Left lung (tissue), 10 donors: Measurements from ENCODE around the gene ARL10. TPM values are rescaled to one million over a fixed set of nuclear protein-coding genes. Genes with fewer than 3 reads are reported as not detected.
"Not testable (repeated sequence)": the region's sequence is repeated elsewhere in the genome, so short reads cannot be mapped to it uniquely, and the experiment has no call there.

ENCODE experiments used
- ATAC-seq: fragments of 200-7000 bp; cut with Tn5 transposase; one replicate; pipeline ENCODE4 v1.9.1; 2020; ENCODE audit warnings: moderate library complexity
- DNase-seq, 4 donors: peaks; one replicate each; pipeline ENCODE4 v3.0.0-alpha.2; 2013 to 2020
- H3K27ac ChIP-seq, 2 donors: fragments of 200-600 bp; sonication (generic) in 1 of 2; one replicate each; pipeline versions ENCODE4 v1.5.0 to v1.8.0; 2020 to 2021
- H3K27me3 ChIP-seq, 2 donors: fragments of 200-600 bp; sonication (generic) in 1 of 2; one replicate each; pipeline versions ENCODE4 v1.5.0 to v1.8.0; 2020 to 2021
- H3K36me3 ChIP-seq, 2 donors: fragments of 200-600 bp; sonication (generic) in 1 of 2; one replicate each; pipeline versions ENCODE4 v1.5.0 to v1.8.0; 2020 to 2021
- H3K4me1 ChIP-seq, 2 donors: fragments of 200-600 bp; one replicate each; pipeline ENCODE4 v1.8.0; 2021
- H3K4me3 ChIP-seq, 2 donors: fragments of 200-600 bp; sonication (generic) in 1 of 2; one replicate each; pipeline versions ENCODE4 v1.5.0 to v1.8.0; 2020 to 2021; ENCODE audit warnings: mild to moderate bottlenecking in 1 of 2
- H3K9me3 ChIP-seq, 2 donors: fragments of 200-600 bp; sonication (generic) in 1 of 2; one replicate each; pipeline versions ENCODE4 v1.5.0 to v1.8.0; 2020 to 2021
- intact Hi-C, 2 donors: fragments of 100-400 bp; cut with DNase I; formaldehyde crosslinking; loops; one replicate each; pipeline versions ENCODE4 v1.11.2 to v1.14.2; 2022
- polyA plus RNA-seq, 6 donors: library from polyadenylated mRNA; unstranded; fragments of 120-200 nt; gene quantifications; one replicate each; pipeline ENCODE4 v1.2.1, GENCODE V29; 2013; ENCODE audit not compliant: insufficient read length in 6 of 6
- total RNA-seq, 2 donors: library from RNA; stranded (reverse); fragmentation: NEBNext Ultra II Directional; extraction: Animal tissue kit (Norgen Biotek cat#: 25700); gene quantifications; one replicate each; pipeline ENCODE4 v1.2.1, GENCODE V29; 2021
- TF ChIP-seq, protein P1 (sequence below), 2 donors: fragments of 200-600 bp; sonication (generic) in 1 of 2; IDR thresholded peaks; one replicate each; pipeline versions ENCODE4 v1.5.0 to v1.8.0; 2021; ENCODE audit warnings: antibody characterized with exemption in 2 of 2
- donor health status: DM: no; HTN: yes; CAD: no.
- donor health status: DM: no; HTN: no; CAD: no.

Gene ARL10
- total and polyA plus RNA-seq, 8 donors: 6.0 to 20.1 (median 18.2) TPM

DNA sequence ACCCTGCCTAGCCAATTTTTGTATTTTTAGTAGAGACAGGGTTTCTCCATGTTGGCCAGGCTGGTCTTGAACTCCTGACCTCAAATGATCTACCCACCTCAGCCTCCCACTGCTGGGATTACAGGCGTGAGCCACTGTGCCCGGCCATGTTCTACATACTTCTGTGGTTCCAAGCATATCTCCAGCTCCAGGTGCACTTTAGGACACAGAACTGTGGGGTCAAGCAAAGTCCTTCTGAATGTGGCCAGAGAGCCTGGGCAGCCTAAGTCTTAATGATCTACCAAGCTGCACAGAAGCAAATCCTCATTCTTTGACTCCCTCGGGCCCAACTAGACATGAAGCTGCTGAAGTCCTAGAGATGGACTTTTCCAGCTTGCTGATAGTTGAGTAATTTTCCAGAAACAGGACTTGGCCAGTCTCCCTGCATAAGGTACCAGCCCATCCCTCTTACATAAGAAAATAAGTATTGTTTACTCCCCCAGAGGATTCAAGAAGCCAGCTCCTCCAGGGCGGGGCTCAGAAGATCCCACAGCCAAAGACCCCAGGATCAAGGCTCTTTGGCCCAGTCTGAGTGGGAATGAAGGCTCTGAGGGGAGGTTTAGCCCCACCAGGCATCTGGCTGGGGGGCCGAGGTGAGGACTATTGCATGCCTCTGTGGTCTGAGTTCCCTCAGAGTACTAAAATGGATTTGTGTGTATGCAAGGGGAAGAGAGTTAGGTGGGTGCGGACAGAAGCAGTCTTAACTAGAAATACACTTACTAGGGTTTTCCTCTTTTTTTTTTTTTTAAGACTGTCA lies 42.4 kb downstream of the ARL10 start:
- Histone ChIP-seq H3K27me3 (no peaks in the 10 kb centered on the region), H3K36me3 (peaks cover 0 to 67% of the 10 kb centered on the region in 2 donors), H3K27ac (no peak overlapping the region), H3K9me3 (no peaks in the 10 kb centered on the region), H3K4me3 (no peak overlapping the region), H3K4me1 (peaks cover 2 to 18% of the 10 kb centered on the region in 2 donors)
- intact Hi-C loops: no loop called here
- ATAC-seq (no peak), DNase-seq (no peak)
- TF ChIP-seq, protein P1, sequence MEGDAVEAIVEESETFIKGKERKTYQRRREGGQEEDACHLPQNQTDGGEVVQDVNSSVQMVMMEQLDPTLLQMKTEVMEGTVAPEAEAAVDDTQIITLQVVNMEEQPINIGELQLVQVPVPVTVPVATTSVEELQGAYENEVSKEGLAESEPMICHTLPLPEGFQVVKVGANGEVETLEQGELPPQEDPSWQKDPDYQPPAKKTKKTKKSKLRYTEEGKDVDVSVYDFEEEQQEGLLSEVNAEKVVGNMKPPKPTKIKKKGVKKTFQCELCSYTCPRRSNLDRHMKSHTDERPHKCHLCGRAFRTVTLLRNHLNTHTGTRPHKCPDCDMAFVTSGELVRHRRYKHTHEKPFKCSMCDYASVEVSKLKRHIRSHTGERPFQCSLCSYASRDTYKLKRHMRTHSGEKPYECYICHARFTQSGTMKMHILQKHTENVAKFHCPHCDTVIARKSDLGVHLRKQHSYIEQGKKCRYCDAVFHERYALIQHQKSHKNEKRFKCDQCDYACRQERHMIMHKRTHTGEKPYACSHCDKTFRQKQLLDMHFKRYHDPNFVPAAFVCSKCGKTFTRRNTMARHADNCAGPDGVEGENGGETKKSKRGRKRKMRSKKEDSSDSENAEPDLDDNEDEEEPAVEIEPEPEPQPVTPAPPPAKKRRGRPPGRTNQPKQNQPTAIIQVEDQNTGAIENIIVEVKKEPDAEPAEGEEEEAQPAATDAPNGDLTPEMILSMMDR (IDR thresholded peaks at IDR 0.05): no peak

DNA sequence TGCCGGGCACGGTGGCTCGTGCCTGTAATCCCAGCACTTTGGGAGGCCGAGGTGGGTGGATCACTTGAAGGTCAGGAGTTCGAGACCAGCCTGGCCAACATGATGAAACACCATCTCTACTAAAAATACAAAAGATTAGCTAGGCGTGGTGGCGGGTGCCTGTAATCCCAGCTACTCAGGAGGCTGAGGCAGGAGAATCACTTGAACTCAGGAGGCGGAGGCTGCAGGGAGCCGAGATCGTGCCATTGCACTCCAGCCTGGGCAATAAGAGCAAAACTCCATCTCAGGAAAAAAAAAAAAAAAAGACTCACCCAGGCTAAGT lies 42.9 kb downstream of the ARL10 start:
- H3K27ac ChIP-seq, DNase-seq, H3K9me3 ChIP-seq, H3K27me3 ChIP-seq, H3K4me3 ChIP-seq, ATAC-seq, intact Hi-C loops: not testable (repeated sequence)
- Histone ChIP-seq H3K4me1 (peaks cover 2 to 24% of the 10 kb centered on the region in 2 donors), H3K36me3 (peaks cover 0 to 67% of the 10 kb centered on the region in 2 donors)

DNA sequence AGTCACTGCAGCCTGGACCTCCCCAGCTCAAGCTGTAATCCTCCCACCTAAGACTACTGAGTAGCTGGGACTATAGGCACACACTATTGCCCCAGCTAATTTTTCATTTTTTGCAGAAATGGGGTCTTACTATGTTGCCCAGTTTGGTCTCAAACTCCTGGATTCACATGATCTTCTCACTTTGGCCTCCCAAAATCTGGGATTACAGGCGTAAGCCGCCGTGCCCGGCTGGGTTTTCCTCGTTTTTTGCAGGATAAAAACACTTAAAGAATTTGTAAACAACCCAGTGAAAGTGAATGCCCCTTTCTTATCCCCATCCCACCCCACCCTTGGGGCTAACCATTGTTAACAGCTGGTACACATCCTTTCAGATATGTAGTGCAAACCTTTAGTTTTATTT lies 43.3 kb downstream of the ARL10 start:
- Histone ChIP-seq H3K36me3 (peaks cover 0 to 65% of the 10 kb centered on the region in 2 donors), H3K27ac (no peak overlapping the region), H3K9me3 (no peaks in the 10 kb centered on the region), H3K27me3 (no peaks in the 10 kb centered on the region), H3K4me3 (no peak overlapping the region), H3K4me1 (peaks cover 4 to 28% of the 10 kb centered on the region in 2 donors)
- no peak for DNase-seq
- intact Hi-C loops: no loop called here
- TF ChIP-seq, protein P1 (IDR thresholded peaks at IDR 0.05): no peak
- ATAC-seq: no peak

DNA sequence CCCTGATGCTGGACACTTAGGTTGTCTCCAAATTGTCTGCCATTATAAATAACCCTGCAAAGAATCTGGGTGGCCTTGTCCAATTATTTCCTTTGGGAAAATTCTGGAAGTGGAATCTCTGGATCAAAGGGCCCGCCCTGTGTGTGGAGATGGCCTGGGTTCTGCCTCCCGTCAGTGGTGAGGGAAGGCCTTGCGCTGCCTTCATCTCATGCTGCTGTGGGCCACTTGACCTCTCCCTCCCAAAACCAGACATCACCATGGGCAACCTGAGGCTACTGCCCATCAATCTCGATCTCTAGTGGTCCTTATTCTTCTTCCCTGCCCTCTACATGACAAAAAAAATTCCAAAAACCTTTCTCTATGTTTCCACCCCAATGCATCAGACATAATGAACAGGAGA lies 44.5 kb downstream of the ARL10 start:
- H3K27me3 ChIP-seq: no peaks in the 10 kb centered on the region
- H3K4me1 ChIP-seq: peaks cover 11 to 40% of the 10 kb centered on the region in 2 donors
- no peak overlapping the region for H3K4me3 ChIP-seq
- intact Hi-C loops: no loop called here
- DNase-seq (no peak), ATAC-seq (no peak)
- peaks cover 0 to 53% of the 10 kb centered on the region in 2 donors for H3K36me3 ChIP-seq
- no peak overlapping the region for H3K27ac ChIP-seq
- no peaks in the 10 kb centered on the region for H3K9me3 ChIP-seq
- TF ChIP-seq, protein P1 (IDR thresholded peaks at IDR 0.05): no peak

DNA sequence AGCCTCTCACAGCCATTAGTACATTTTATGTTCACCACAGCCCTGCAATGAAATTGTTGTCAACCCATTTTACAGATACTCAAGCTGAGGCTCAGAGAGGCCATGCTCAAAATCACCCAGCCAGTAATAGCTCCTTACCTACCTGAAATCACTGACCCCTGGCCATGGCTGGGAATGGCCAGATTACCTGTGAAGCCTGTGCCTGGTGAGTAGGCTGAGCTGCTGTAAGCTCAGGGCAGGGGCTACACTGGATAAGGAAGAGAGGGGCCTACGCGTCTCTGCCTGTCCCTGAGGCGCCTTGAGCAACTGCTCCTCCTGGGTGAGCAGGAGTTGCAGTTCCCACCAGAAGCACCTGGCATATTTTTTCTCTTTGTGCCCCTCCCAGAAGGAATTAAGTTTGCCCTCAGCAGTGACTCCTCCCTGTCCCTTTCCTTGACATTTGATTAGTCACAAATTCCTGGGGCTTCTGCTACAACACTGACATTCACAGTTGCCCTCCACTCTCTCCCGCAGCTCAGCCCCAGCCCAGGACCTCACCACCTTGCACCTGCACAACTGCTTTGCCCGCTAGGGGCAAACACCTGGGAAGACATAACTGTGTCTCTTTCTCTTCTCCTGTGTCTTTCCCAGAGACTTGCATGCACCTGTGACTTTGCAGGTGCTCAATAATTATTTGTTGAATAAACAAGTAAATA lies 45.3 kb downstream of the ARL10 start:
- TF ChIP-seq, protein P1 (IDR thresholded peaks at IDR 0.05): no peak
- intact Hi-C loops: no loop called here
- no peaks in the 10 kb centered on the region for H3K27me3 ChIP-seq
- DNase-seq (no peak), ATAC-seq (no peak)
- H3K4me1 ChIP-seq: peaks cover 19 to 48% of the 10 kb centered on the region in 2 donors
- peaks cover 0 to 46% of the 10 kb centered on the region in 2 donors for H3K36me3 ChIP-seq
- no peaks in the 10 kb centered on the region for H3K9me3 ChIP-seq
- no peak overlapping the region for H3K4me3 ChIP-seq
- H3K27ac ChIP-seq: no peak overlapping the region
